Endothelial cell of umbilical vein (primary cell): ENCODE data around the gene APOC1. TPM values are rescaled to one million over a fixed set of nuclear protein-coding genes. Genes with fewer than 3 reads are reported as not detected.

ENCODE experiments used
- BruUV-seq: library from RNA; stranded (reverse); fragments of 400-500 nt; replicated peaks from 2 replicates; lab custom pipeline; 2021; lab: Mats Ljungman, UMichigan
- CTCF ChIA-PET: fragments of 300-600, 350-600 bp; sonication (Branson Sonifier 250); formaldehyde crosslinking; loops from one replicate; lab custom pipeline; 2021; ENCODE audit warnings: antibody characterized with exemption, inconsistent platforms; lab: Charles Lee
- POLR2A ChIA-PET: fragments of 300-600, 350-600 bp; sonication (Branson Sonifier 250); formaldehyde crosslinking; loops from one replicate; lab custom pipeline; 2021; ENCODE audit warnings: antibody characterized with exemption, inconsistent platforms; lab: Charles Lee
- DNase-seq: peaks from one replicate; pipeline ENCODE4 v3.0.0-alpha.2; 2011; ENCODE audit warnings: low read depth, low spot score
- FAIRE-seq: peaks from 2 replicates; lab custom pipeline; 2011; peaks lifted over from hg19 to GRCh38; lab: Jason Lieb, UNC
- H2AFZ ChIP-seq: 2 replicates; pipeline ENCODE4 v1.6.0; 2012; ENCODE audit warnings: low read depth, low read length, control low read depth, inconsistent platforms
- H3K27ac ChIP-seq: 2 replicates; pipeline ENCODE4 v1.5.1; 2011; ENCODE audit warnings: low read depth, mild to moderate bottlenecking, control low read depth, low read length, moderate library complexity; ENCODE audit not compliant: insufficient read depth
- H3K27me3 ChIP-seq, 2 experiments: 2 replicates each; pipeline versions ENCODE4 v1.6.0 to v1.6.1; 2011; ENCODE audit warnings: low read length in 2 of 2, mixed read lengths in 1 of 2; ENCODE audit not compliant: control insufficient read depth in 2 of 2, insufficient read depth in 2 of 2
- H3K36me3 ChIP-seq, 2 experiments: 2 replicates in 1 of 2; 3 replicates in 1 of 2; pipeline ENCODE4 v1.5.1; 2011; ENCODE audit warnings: low read length in 2 of 2, mild to moderate bottlenecking in 1 of 2, moderate library complexity in 1 of 2; ENCODE audit not compliant: control insufficient read depth in 2 of 2, insufficient read depth in 2 of 2; ENCODE audit errors: extremely low read depth in 1 of 2
- H3K4me1 ChIP-seq: 3 replicates; pipeline ENCODE4 v1.5.1; 2011; ENCODE audit warnings: mild to moderate bottlenecking, low read length; ENCODE audit not compliant: control insufficient read depth, insufficient read depth; ENCODE audit errors: extremely low read depth
- H3K4me2 ChIP-seq: 2 replicates; pipeline ENCODE4 v1.6.1; 2011; ENCODE audit warnings: low read length, control low read depth, mixed read lengths; ENCODE audit not compliant: insufficient read depth
- H3K4me3 ChIP-seq, 3 experiments: fragments of 200-600 bp in 1 of 3; sonication (generic), shearing (Covaris generic) in 1 of 3; replicated peaks in 1 of 3; 2 replicates each; pipeline ENCODE4 v1.5.1; 2011 to 2016; ENCODE audit warnings: control low read depth in 3 of 3, low read length in 3 of 3, mild to moderate bottlenecking in 2 of 3, inconsistent platforms in 1 of 3, low read depth in 1 of 3, moderate library complexity in 1 of 3; ENCODE audit not compliant: insufficient read depth in 1 of 3
- H3K79me2 ChIP-seq: 2 replicates; pipeline ENCODE4 v1.6.0; 2012; ENCODE audit warnings: low read length, inconsistent platforms; ENCODE audit not compliant: control insufficient read depth, insufficient read depth
- H3K9ac ChIP-seq: replicated peaks from 2 replicates; pipeline ENCODE3; 2011; ENCODE audit warnings: low read length, control low read depth; ENCODE audit not compliant: insufficient read depth; ENCODE audit errors: extremely low read depth
- H3K9me1 ChIP-seq: replicated peaks from 3 replicates; pipeline ENCODE4 v1.6.0; 2011; ENCODE audit warnings: mild to moderate bottlenecking, low read length; ENCODE audit not compliant: control insufficient read depth, insufficient read depth; ENCODE audit errors: extremely low read depth
- H3K9me3 ChIP-seq: replicated peaks from 2 replicates; pipeline ENCODE4 v1.5.1; 2012; ENCODE audit warnings: low read length, inconsistent platforms; ENCODE audit not compliant: control insufficient read depth, insufficient read depth
- H4K20me1 ChIP-seq: replicated peaks from 2 replicates; pipeline ENCODE3; 2011; ENCODE audit warnings: mild to moderate bottlenecking, low read length; ENCODE audit not compliant: control insufficient read depth, insufficient read depth; ENCODE audit errors: extremely low read depth
- CTCF ChIP-seq, 2 donors: IDR thresholded peaks; 1 replicate in 1 of 2; 2 replicates in 1 of 2; pipeline ENCODE4 v1.5.1; 2011; ENCODE audit warnings: low read length in 2 of 2, mild to moderate bottlenecking in 2 of 2, moderate library complexity in 2 of 2, control low read depth in 1 of 2, inconsistent platforms in 1 of 2, low read depth in 1 of 2; ENCODE audit not compliant: insufficient read depth in 1 of 2; ENCODE audit errors: extremely low read depth in 1 of 2
- EZH2 ChIP-seq: IDR thresholded peaks from 2 replicates; pipeline ENCODE4 v1.6.1; 2012; ENCODE audit warnings: borderline replicate concordance, low read depth, mild to moderate bottlenecking, moderate library complexity, low read length, inconsistent platforms; ENCODE audit not compliant: severe bottlenecking
- GATA2 ChIP-seq: IDR thresholded peaks from 2 replicates; pipeline ENCODE4 v1.7.0; 2011; ENCODE audit warnings: low read depth, mild to moderate bottlenecking, moderate library complexity, mixed read lengths, low read length; ENCODE audit not compliant: insufficient read length, insufficient read depth
- JUN ChIP-seq: IDR thresholded peaks from 2 replicates; pipeline ENCODE4 v1.6.1; 2011; ENCODE audit warnings: borderline replicate concordance, low read depth; ENCODE audit not compliant: insufficient read length, insufficient read depth
- MAX ChIP-seq: IDR thresholded peaks from 2 replicates; pipeline ENCODE4 v1.6.1; 2011; ENCODE audit not compliant: insufficient read depth, insufficient read length
- POLR2A ChIP-seq: IDR thresholded peaks from 2 replicates; pipeline ENCODE4 v1.6.1; 2012; ENCODE audit warnings: low read depth, mild to moderate bottlenecking, control low read depth, low read length
- POLR2AphosphoS5 ChIP-seq: IDR thresholded peaks from 2 replicates; pipeline ENCODE4 v1.6.1; 2012; ENCODE audit warnings: low read depth, mild to moderate bottlenecking, control low read depth, low read length, moderate library complexity; ENCODE audit not compliant: insufficient read depth
- dilution Hi-C: fragments of 300-500 bp; cut with MboI; formaldehyde crosslinking; loops from one replicate; pipeline ENCODE4 v1.15.0; 2019; ENCODE audit warnings: low sequenced_read_pairs; ENCODE audit not compliant: extremely low pct_ligation_motif_present
- intact Hi-C: fragments of 100-400 bp; cut with micrococcal nuclease; formaldehyde crosslinking; loops from one replicate; pipeline ENCODE4 v1.10.0; 2022
- polyA plus RNA-seq, 4 experiments: library from polyadenylated mRNA; depleted of rRNA in 3 of 4; stranded (reverse) in 3 of 4; unstranded in 1 of 4; fragments of >200 nt; gene quantifications; 2 replicates each; pipeline versions ENCODE4 v1.2.1 to v1.2.3, GENCODE V29; 2011 to 2012; ENCODE audit warnings: missing spikeins in 1 of 4
- total RNA-seq: library from RNA; stranded (reverse); gene quantifications from 2 replicates; pipeline ENCODE4 v1.2.3, GENCODE V29; 2021

Gene APOC1
- total and polyA plus RNA-seq, 2 donors (not counting 3 experiments of a cell fraction or from before 2014, with no cell fraction given), result 5.0 to 18.5 TPM

- ChIA-PET POLR2A (no interaction called here), CTCF (no interaction called here)
- H3K27me3 ChIP-seq, result no peaks in the 10 kb centered on the region
- peaks cover 31% of the 10 kb centered on the region for H3K4me1 ChIP-seq
- no peak overlapping the region for H3K9ac ChIP-seq
- no peak overlapping the region for H2AFZ ChIP-seq
- FAIRE-seq (no peak), DNase-seq (no peak)
- no peaks in the 10 kb centered on the region for H3K9me1 ChIP-seq
- dilution Hi-C loops, result no loop called here
- H4K20me1 ChIP-seq, result no peaks in the 10 kb centered on the region
- no TSS peak for BruUV-seq
- no peak overlapping the region for H3K4me2 ChIP-seq
- peaks cover 16 to 53% of the 10 kb centered on the region in 2 experiments for H3K36me3 ChIP-seq
- H3K9me3 ChIP-seq, result no peaks in the 10 kb centered on the region
- H3K4me3 ChIP-seq, result no peak overlapping the region
- intact Hi-C loops, result no loop called here
- TF ChIP-seq GATA2 (no peak), CTCF (IDR thresholded peaks at IDR 0.05; ENCODE audit: extremely low read depth in 1 of 2, insufficient read depth in 1 of 2, low read depth in 1 of 2, low read length in 2 of 2) (no peak), MAX (no peak)
- H3K79me2 ChIP-seq, result peaks cover 16% of the 10 kb centered on the region
- H3K27ac ChIP-seq, result no peak overlapping the region
Measured at GRCh38 chr19:44872661-44873060, 41.7 kb upstream of the APOC1 start.

GRCh38 chr19:44874317-44874716, 40.1 kb upstream of the APOC1 start:
- Histone ChIP-seq H3K27ac (no peak overlapping the region), H3K9me1 (no peaks in the 10 kb centered on the region), H2AFZ (no peak overlapping the region), H3K9me3 (no peaks in the 10 kb centered on the region), H4K20me1 (no peaks in the 10 kb centered on the region), H3K27me3 (no peaks in the 10 kb centered on the region), H3K4me2 (no peak overlapping the region), H3K79me2 (peaks cover 14% of the 10 kb centered on the region), H3K4me1 (peaks cover 21% of the 10 kb centered on the region), H3K36me3 (peaks cover 16 to 61% of the 10 kb centered on the region in 2 experiments), H3K4me3 (no peak overlapping the region), H3K9ac (no peak overlapping the region)
- BruUV-seq, result no TSS peak
- intact Hi-C loops (no loop called here), dilution Hi-C loops (no loop called here)
- DNase-seq (no peak), FAIRE-seq (no peak)
- POLR2A ChIA-PET, result no interaction called here
- CTCF ChIA-PET, result no interaction called here
- TF ChIP-seq EZH2 (no peak), JUN (no peak), POLR2AphosphoS5 (no peak), POLR2A (no peak), GATA2 (no peak), CTCF (IDR thresholded peaks at IDR 0.05; ENCODE audit: extremely low read depth in 1 of 2, insufficient read depth in 1 of 2, low read depth in 1 of 2, low read length in 2 of 2) (no peak), MAX (no peak)
